HT1080 (cell line): ENCODE data around the gene UPF2. TPM values are rescaled to one million over a fixed set of nuclear protein-coding genes. Genes with fewer than 3 reads are reported as not detected.
A peak's percentile ranks its signal among the peaks of the same experiment; 100 is the strongest.
"Not testable (repeated sequence)": the region's sequence is repeated elsewhere in the genome, so short reads cannot be mapped to it uniquely, and the experiment has no call there.

Source experiments
- DNase-seq: peaks from one replicate; pipeline ENCODE4 v3.0.0-alpha.2; 2015; ENCODE audit warnings: low read depth
- polyA plus RNA-seq, 2 experiments: library from polyadenylated mRNA; depleted of rRNA; stranded (reverse); fragments of >200 nt; gene quantifications; 2 replicates each; pipeline ENCODE4 v1.2.3, GENCODE V29; 2015
- total RNA-seq: library from RNA; depleted of rRNA; stranded (reverse); fragments of >200 nt; shearing (Covaris generic); gene quantifications from 2 replicates; pipeline ENCODE4 v1.2.3, GENCODE V29; 2014; rRNA removed

UPF2 gene, protein sequence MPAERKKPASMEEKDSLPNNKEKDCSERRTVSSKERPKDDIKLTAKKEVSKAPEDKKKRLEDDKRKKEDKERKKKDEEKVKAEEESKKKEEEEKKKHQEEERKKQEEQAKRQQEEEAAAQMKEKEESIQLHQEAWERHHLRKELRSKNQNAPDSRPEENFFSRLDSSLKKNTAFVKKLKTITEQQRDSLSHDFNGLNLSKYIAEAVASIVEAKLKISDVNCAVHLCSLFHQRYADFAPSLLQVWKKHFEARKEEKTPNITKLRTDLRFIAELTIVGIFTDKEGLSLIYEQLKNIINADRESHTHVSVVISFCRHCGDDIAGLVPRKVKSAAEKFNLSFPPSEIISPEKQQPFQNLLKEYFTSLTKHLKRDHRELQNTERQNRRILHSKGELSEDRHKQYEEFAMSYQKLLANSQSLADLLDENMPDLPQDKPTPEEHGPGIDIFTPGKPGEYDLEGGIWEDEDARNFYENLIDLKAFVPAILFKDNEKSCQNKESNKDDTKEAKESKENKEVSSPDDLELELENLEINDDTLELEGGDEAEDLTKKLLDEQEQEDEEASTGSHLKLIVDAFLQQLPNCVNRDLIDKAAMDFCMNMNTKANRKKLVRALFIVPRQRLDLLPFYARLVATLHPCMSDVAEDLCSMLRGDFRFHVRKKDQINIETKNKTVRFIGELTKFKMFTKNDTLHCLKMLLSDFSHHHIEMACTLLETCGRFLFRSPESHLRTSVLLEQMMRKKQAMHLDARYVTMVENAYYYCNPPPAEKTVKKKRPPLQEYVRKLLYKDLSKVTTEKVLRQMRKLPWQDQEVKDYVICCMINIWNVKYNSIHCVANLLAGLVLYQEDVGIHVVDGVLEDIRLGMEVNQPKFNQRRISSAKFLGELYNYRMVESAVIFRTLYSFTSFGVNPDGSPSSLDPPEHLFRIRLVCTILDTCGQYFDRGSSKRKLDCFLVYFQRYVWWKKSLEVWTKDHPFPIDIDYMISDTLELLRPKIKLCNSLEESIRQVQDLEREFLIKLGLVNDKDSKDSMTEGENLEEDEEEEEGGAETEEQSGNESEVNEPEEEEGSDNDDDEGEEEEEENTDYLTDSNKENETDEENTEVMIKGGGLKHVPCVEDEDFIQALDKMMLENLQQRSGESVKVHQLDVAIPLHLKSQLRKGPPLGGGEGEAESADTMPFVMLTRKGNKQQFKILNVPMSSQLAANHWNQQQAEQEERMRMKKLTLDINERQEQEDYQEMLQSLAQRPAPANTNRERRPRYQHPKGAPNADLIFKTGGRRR
- 13.9 and 15.9 TPM in 2 replicates for total RNA-seq
- 10.5 and 13.6 TPM in 2 replicates for polyA plus RNA-seq (2015; cell fraction: cytosol; rRNA removed)
- 17.6 and 19.2 TPM in 2 replicates for polyA plus RNA-seq (2015; cell fraction: nucleus; rRNA removed)

- peak; percentile 95 for DNase-seq
Measured at GRCh38 chr10:12042797-12043651, at the start of gene UPF2. TSS of gene UPF2 (minus strand) at chr10:12042809. CDS start at chr10:12035423, 7,386 bp downstream.

DNA sequence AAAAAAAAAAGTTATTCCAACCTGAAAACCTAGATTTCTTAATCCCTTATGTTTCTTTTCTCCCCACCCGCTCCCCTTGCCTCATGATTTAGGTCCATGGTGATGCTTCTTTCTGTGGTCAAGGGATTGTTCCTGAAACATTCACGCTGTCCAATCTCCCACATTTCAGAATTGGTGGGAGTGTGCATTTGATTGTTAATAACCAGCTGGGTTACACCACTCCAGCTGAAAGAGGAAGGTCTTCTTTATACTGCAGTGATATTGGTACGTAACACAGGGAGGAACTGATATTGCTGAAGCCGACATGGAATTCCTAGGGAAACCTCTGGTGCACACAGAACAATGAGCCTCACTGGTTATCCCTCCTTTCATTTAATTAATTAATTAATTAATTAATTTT, 48.8 kb upstream of the UPF2 start:
- DNase-seq, result no peak

DNA sequence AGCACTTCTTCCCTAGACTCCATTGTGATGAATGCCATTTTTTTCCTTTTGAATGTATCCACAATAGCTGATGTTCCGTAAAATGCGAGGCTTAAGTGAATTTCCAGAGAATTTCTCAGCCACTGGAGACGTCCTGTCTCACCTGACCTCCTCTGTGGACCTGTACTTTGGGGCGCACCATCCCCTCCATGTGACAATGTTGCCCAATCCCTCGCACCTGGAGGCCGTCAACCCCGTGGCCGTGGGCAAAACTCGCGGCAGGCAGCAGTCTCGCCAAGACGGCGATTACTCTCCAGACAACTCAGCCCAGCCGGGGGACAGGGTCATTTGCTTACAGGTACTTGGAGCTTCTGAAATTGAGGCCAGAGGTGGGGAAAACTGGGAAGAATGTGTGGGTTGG, 46.3 kb upstream of the UPF2 start:
- no peak for DNase-seq

- peak; percentile 28 for DNase-seq
Measured at GRCh38 chr10:12081879-12082557, 39.4 kb upstream of the UPF2 start.

GRCh38 chr10:12081470-12081869, 38.9 kb upstream of the UPF2 start:
- DNase-seq, result no peak

- DNase-seq, result no peak
Measured at GRCh38 chr10:12077580-12078180, 35.1 kb upstream of the UPF2 start.

DNA sequence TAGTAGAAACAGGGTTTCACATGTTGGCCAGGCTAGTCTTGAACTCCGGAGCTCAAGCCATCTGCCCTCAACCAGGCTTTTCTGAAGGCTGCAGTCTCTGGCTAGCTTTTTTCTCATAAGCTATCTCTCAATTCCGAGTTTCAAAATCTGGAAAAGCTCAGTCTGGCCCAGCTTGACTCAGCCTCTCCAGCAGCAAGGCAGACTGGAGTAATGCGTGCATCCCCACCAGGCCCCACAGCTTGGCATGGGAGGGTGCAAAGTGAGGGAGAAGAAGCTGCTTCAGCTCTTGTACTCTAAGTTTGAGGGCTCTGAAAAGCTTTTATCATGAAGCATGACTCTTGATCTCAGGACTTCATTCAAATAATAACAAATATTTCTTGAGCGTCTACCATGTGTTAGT, 30.9 kb upstream of the UPF2 start:
- DNase-seq, result no peak

DNA sequence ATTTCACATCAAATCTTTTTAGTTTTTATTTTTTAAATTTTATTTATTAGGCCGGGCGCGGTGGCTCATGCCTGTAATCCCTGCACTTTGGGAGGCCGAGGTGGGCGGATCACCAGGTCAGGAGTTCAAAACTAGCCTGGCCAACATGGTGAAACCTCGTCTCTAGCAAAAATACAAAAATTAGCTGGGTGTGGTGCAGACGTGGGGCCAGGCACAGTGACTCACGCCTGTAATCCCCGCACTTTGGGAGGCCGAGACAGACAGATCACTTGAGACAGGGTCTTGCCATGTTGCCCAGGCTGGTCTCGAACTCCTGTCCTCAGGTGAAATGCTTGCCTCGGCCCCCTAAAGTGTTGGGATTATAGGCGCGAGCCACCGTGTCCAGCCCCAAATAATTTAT, 28.8 kb upstream of the UPF2 start:
- not testable (repeated sequence) for DNase-seq

DNA sequence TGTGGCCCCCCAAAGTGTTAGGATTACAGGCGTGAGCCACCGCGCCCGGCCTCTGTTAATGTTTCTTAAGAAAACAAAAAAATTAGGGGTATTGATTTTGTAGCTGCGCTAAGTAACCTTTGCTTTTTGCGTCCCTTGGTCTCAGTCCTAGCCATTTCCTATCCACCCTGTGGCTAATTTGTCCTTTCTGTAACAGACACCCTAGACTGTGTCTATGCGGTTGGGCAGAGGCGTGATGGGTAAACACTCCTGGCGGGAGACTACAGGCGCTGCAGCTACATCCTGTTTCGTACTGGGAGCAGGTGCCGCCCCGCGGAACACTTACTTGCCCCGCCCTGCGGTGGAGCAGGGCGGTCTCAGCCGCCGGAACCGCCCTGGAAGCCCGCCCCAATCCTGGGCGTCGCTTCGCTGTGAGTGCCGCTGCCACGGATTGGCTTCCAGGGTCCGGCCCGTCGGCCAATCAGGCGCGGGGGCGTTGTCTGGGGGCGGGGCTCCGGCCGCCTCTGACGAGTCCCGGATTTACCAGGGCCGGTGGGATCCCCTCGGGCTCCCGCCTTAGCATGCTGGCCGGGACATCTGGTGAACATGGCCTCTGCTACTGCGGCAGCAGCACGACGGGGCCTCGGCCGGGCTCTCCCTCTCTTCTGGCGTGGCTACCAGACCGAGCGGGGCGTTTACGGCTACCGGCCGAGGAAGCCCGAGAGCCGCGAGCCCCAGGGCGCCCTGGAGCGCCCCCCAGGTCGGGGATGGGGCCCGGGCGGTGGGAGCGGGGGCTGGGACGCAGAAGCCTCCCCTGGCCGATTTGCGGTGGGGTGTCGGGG, 26.1 kb upstream of the UPF2 start, which contains the start of gene DHTKD1:
TSS of gene DHTKD1 (plus strand) at position 506 of the 821 bp plus-strand sequence. CDS start at position 586, 80 bp downstream.
- DNase-seq, result peak; percentile 99

DNA sequence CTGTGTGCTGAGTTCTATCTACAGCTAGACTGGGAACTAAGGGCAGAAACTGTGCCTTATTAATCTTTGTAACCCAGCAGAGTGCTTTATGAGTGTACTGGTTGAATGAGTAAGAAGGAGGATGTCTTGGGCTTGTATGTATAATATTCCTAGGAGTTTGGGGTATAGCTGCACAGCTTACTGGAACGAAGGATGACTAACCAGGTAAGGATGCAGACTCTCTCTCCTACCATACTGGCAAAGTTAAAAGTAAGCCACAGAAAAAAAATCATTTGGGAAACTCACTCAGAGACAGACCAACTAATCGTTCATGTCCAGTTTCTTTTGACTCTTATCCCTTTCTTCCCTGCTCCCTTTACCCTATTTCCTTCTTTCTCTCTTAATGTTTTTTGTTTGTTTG, 24.7 kb upstream of the UPF2 start:
- peak; percentile 93 for DNase-seq

GRCh38 chr10:12063483-12063818, 20.8 kb upstream of the UPF2 start:
- DNase-seq, result no peak

DNA sequence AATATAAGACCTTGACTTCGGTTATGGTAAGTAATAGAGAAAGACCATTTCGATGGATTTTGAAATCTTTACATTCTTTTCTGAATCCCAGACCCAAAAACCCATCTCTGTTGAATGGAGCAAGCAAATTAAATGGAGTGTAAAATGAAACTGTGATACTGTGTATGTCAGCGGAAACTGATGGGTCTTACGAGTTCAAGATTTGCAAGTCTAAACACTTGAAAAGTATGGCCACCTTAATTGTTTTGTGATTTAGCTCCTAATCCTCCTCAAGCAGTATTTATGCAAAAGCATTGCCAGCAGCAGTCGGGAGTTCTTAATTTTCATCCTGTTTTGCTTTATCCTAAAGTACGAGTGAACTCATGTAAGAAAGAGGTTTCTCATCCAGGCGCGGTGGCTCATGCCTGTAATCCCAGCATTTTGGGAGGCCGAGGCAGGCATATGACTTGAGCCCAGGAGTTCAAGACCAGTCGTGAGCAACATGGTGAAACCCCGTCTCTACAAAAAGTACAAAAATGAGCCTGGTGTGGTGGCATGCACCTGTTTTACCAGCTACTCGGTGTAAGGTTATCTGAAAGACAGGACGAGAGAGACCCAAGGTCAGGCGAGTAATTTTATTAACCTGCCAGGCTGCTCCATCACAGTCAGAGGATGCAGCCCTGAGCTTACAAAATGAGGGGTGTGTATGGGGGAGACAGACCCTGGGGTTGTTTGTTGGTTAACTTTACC, 20.3 kb upstream of the UPF2 start:
- DNase-seq, result no peak

- DNase-seq, result no peak
Measured at GRCh38 chr10:12061124-12061523, 18.5 kb upstream of the UPF2 start.

- DNase-seq, result no peak
Measured at GRCh38 chr10:12056748-12057147, 14.1 kb upstream of the UPF2 start.

DNA sequence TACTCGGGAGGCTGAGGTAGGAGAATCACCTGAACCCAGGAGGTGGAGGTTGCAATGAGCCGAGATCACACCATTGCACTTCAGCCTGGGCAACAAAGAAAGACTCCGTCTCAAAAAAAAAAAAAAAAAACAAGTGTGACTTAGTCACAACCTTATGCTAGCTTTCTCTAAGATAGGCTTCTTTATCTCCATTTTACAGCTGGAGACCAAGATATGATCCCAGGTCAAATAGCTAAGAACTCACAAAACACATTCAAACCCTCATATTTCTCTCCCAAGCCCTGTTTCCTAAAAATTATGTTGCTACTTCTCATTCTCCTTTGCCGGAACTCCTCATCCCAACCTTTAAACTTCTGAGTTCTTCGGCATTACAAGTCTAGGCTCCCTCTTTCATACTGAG, 13.1 kb upstream of the UPF2 start:
- DNase-seq, result no peak

GRCh38 chr10:12051241-12051640, 8.6 kb upstream of the UPF2 start:
- no peak for DNase-seq

GRCh38 chr10:12050528-12050927, 7.9 kb upstream of the UPF2 start:
- DNase-seq, result no peak

DNA sequence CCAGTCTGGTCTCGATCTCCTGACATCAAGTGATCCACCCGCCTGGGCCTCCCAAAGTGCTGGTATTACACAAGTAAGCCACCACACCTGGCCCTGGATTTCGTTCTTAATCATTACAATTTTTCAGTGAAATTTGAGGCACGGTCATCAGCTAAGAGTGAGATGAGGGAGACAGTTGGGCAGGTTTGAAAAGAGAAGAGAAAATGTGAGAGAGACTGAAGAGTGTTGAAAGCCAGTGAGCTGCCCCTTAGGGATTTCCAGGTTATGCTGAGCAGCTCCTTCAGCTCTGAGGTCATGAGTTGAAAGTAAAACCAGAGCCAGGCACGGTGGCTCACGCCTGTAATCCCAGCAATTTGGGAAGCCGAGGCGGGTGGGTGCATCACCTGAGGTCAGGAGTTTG, 5.9 kb upstream of the UPF2 start:
- DNase-seq, result no peak
